ENCODE measurements around the gene S100PBP. TPM values are rescaled to one million over a fixed set of nuclear protein-coding genes. Genes with fewer than 3 reads are reported as not detected.

Gene S100PBP
- total and polyA plus RNA-seq, 9 of the 15 experiments (the other 6 are each of a cell fraction or from before 2014, with no cell fraction given), result 22.9 to 60.2 (median 32.9) TPM

DNA sequence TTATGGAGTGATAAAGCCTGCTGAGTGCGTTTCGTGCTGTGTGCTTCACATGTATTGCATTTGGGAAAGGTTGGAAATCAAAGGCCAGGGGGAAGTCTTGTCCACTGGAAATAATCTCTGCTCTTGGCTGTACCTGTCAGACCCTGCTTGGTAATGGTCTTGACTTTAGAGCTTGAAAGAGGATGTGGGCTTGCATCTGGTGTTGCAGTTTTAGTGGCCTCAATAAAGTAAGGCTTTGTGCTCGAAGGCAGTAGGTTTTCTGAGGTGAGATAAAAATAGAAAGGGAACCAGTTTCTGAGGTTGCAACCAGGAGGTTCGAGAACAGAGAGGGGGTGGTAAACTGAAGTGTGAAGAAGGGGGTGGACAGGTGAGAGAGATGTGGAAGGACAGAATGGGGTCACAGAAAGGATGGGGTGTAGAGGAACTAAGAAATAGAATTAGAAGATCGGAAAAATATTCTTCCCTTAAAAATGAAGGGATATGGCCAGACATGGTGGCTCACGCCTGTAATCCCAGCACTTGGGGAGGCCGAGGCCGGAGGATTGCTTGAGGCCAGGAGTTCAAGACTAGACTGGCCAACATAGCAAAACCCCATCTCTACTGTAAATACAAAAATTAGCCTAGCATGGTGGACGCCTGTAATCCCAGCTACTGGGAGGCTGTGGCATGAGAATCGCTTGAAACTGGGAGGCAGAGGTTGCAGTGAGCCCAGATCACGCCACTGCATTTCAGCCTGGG lies 1.5 kb downstream of the S100PBP start (continued):
- TF ChIP-seq MGA (IDR thresholded peaks at IDR 0.05) (0 out of 2 replicates have a peak, but pooled peaks have one; percentile 10), PBX2 (CRISPR knock-in tag; IDR thresholded peaks at IDR 0.05; ENCODE audit: low read depth) (no peak), PBX2 (tag; conservative IDR thresholded peaks at IDR 0.05; ENCODE audit: low read depth) (no peak), ZSCAN29 (IDR thresholded peaks at IDR 0.05) (no peak), SOX6 (IDR thresholded peaks at IDR 0.05) (no peak), PCBP1 (IDR thresholded peaks at IDR 0.05; ENCODE audit: low read depth, low read length, poor library complexity, severe bottlenecking) (no peak)
- TF ChIP-seq, protein P1, sequence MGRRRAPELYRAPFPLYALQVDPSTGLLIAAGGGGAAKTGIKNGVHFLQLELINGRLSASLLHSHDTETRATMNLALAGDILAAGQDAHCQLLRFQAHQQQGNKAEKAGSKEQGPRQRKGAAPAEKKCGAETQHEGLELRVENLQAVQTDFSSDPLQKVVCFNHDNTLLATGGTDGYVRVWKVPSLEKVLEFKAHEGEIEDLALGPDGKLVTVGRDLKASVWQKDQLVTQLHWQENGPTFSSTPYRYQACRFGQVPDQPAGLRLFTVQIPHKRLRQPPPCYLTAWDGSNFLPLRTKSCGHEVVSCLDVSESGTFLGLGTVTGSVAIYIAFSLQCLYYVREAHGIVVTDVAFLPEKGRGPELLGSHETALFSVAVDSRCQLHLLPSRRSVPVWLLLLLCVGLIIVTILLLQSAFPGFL (CRISPR knock-in tag; IDR thresholded peaks at IDR 0.05), result 0 out of 2 replicates have a peak, but pooled peaks have one; percentile 10
- TF ChIP-seq, protein P2, sequence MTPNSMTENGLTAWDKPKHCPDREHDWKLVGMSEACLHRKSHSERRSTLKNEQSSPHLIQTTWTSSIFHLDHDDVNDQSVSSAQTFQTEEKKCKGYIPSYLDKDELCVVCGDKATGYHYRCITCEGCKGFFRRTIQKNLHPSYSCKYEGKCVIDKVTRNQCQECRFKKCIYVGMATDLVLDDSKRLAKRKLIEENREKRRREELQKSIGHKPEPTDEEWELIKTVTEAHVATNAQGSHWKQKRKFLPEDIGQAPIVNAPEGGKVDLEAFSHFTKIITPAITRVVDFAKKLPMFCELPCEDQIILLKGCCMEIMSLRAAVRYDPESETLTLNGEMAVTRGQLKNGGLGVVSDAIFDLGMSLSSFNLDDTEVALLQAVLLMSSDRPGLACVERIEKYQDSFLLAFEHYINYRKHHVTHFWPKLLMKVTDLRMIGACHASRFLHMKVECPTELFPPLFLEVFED (CRISPR knock-in tag; conservative IDR thresholded peaks at IDR 0.05), result peak; percentile 38; the same call in 1 of the 2 replicates

All from K562 (cell line).